Measurements from ENCODE around the gene MAPRE2.

- TF ChIP-seq, protein P1, sequence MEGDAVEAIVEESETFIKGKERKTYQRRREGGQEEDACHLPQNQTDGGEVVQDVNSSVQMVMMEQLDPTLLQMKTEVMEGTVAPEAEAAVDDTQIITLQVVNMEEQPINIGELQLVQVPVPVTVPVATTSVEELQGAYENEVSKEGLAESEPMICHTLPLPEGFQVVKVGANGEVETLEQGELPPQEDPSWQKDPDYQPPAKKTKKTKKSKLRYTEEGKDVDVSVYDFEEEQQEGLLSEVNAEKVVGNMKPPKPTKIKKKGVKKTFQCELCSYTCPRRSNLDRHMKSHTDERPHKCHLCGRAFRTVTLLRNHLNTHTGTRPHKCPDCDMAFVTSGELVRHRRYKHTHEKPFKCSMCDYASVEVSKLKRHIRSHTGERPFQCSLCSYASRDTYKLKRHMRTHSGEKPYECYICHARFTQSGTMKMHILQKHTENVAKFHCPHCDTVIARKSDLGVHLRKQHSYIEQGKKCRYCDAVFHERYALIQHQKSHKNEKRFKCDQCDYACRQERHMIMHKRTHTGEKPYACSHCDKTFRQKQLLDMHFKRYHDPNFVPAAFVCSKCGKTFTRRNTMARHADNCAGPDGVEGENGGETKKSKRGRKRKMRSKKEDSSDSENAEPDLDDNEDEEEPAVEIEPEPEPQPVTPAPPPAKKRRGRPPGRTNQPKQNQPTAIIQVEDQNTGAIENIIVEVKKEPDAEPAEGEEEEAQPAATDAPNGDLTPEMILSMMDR (conservative IDR thresholded peaks at IDR 0.05 in 1 of 2, IDR thresholded peaks at IDR 0.05 in 1 of 2; ENCODE audit: low read depth in 1 of 2, low read length in 2 of 2): peak in 1 of 2 donors; percentile 6
- TF ChIP-seq EZH2 (IDR thresholded peaks at IDR 0.05; ENCODE audit: low read length, missing control alignments): no peak
Observed at GRCh38 chr18:35029770-35030169, 11.4 kb upstream of the MAPRE2 start.
